ENCODE data around the gene GPD1L. TPM values are rescaled to one million over a fixed set of nuclear protein-coding genes. Genes with fewer than 3 reads are reported as not detected.

Gene GPD1L
- total and polyA plus RNA-seq, 10 of the 15 experiments (the other 5 are each of a cell fraction or from before 2014, with no cell fraction given), result 0.77 to 4.8 (median 3.9) TPM

DNA sequence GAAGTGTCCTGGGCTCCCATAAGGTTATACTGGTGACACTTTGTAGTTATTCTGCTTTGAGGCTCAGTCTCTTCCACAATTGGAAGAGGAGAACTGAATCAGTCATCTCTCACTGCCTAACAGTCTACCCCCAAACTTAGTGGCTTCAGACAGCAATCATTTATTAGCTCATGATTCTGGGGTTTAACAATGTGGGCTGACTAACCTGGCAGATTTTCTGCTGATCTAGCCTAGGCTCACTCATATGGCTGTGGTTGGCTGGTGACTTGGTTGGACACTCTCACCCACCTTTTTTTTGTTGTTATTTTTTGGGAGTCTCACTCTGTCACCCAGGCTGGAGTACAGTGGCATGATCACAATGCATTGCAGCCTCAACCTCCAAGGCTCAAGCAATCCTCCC, 7.1 kb downstream of the GPD1L start:
- CTCF ChIA-PET, result interaction anchor here (0.8 kb wide), 1 partner anchor 10 kb away, joined by 3 read pairs; no protein-coding TSS in a partner anchor
- BruUV-seq (replicated peaks), result no TSS peak
- no peak for FAIRE-seq
- no peak overlapping the region for H2AFZ ChIP-seq (ENCODE audit: control insufficient read depth, low read depth, low read length)
- no peak overlapping the region for H3K4me2 ChIP-seq (ENCODE audit: control insufficient read depth, insufficient read depth)
- ATAC-seq, result no peak
- H3K27me3 ChIP-seq (replicated peaks in 1 of 2; ENCODE audit: control insufficient read depth in 2 of 2, insufficient read depth in 2 of 2, low read length in 1 of 2), result no peaks in the 10 kb centered on the region
- POLR2A ChIA-PET, result no interaction called here
- no peak overlapping the region for H3K9ac ChIP-seq (ENCODE audit: control insufficient read depth, insufficient read depth, low read length)
- in situ Hi-C loops (cut with MboI) (no loop called here), intact Hi-C loops (cut with micrococcal nuclease; ENCODE audit: unreplicated experiment) (no loop called here)
- H3K79me2 ChIP-seq (ENCODE audit: control insufficient read depth, insufficient read depth, low read length), result no peaks in the 10 kb centered on the region
- SMC1A ChIA-PET (ENCODE audit: uncharacterized antibody, unreplicated experiment), result interaction anchor here (0.7 kb wide), 1 partner anchor 22 kb away, joined by 3 read pairs; no protein-coding TSS in a partner anchor
- no peak for TF ChIP-seq IRF5 (IDR thresholded peaks at IDR 0.05; ENCODE audit: borderline replicate concordance)
- RAD21 ChIA-PET (ENCODE audit: unreplicated experiment), result no interaction called here
- no peaks in the 10 kb centered on the region for H4K20me1 ChIP-seq (ENCODE audit: control insufficient read depth, insufficient read depth)
- H3K4me3 ChIP-seq, result no peak overlapping the region
- H3K4me1 ChIP-seq (ENCODE audit: control insufficient read depth, insufficient read depth, low read length), result no peaks in the 10 kb centered on the region
- no peaks in the 10 kb centered on the region for H3K9me3 ChIP-seq (replicated peaks; ENCODE audit: control insufficient read depth, insufficient read depth, low read length)
- no peak overlapping the region for H3K27ac ChIP-seq (ENCODE audit: control insufficient read depth, insufficient read depth)
- no peaks in the 10 kb centered on the region for H3K36me3 ChIP-seq (ENCODE audit: control insufficient read depth in 2 of 2, insufficient read depth in 2 of 2, low read length in 1 of 2)
- no peak for DNase-seq (ENCODE audit: low read depth, low spot score)

DNA sequence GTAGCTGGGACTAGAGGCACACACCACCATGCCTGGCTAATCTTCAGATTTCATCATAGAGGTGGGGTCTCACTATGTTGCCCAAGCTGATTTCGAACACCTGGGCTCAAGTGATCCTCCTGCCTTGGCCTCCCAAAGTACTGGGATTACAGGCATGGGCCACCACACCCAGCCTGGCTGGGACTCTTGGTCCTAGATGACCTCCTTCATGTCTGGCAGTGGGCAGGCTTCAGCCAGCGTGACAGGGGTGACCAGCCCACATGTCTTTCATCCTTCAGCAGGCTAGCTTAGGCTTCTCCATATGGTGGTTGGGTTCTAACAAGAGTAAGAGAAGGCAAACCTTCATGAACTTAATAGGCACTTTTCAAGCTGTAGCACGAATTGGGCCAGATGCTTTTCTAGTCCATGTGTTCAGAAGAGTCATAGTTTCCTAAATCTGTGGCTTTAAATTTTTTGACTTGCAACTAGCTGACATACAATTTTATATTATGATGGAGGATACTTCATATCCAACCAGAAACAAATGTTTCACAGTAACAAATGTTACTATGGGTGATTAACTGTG, 7.6 kb downstream of the GPD1L start:
- TF ChIP-seq, protein P1, sequence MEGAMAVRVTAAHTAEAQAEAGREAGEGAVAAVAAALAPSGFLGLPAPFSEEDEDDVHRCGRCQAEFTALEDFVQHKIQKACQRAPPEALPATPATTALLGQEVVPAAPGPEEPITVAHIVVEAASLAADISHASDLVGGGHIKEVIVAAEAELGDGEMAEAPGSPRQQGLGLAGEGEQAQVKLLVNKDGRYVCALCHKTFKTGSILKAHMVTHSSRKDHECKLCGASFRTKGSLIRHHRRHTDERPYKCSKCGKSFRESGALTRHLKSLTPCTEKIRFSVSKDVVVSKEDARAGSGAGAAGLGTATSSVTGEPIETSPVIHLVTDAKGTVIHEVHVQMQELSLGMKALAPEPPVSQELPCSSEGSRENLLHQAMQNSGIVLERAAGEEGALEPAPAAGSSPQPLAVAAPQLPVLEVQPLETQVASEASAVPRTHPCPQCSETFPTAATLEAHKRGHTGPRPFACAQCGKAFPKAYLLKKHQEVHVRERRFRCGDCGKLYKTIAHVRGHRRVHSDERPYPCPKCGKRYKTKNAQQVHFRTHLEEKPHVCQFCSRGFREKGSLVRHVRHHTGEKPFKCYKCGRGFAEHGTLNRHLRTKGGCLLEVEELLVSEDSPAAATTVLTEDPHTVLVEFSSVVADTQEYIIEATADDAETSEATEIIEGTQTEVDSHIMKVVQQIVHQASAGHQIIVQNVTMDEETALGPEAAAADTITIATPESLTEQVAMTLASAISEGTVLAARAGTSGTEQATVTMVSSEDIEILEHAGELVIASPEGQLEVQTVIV (IDR thresholded peaks at IDR 0.05; ENCODE audit: borderline replicate concordance, partially characterized antibody), result no peak
- no peak for TF ChIP-seq ZNF207 (IDR thresholded peaks at IDR 0.05; ENCODE audit: borderline replicate concordance)
- no peak for TF ChIP-seq PAX8 (IDR thresholded peaks at IDR 0.05)
- no peak for TF ChIP-seq ASH2L (IDR thresholded peaks at IDR 0.05; ENCODE audit: borderline replicate concordance, low read depth)
- TF ChIP-seq TCF3 (IDR thresholded peaks at IDR 0.05; ENCODE audit: borderline replicate concordance, insufficient read depth, low read depth, low read length), result no peak
- TF ChIP-seq RAD21 (IDR thresholded peaks at IDR 0.05; ENCODE audit: insufficient read depth, low read depth, low read length), result no peak
- no peak for TF ChIP-seq BACH1 (IDR thresholded peaks at IDR 0.05; ENCODE audit: borderline replicate concordance)
- Histone ChIP-seq H2AFZ (ENCODE audit: control insufficient read depth, low read depth, low read length) (no peak overlapping the region), H3K9me3 (replicated peaks; ENCODE audit: control insufficient read depth, insufficient read depth, low read length) (no peaks in the 10 kb centered on the region), H3K9ac (ENCODE audit: control insufficient read depth, insufficient read depth, low read length) (no peak overlapping the region), H3K4me3 (no peak overlapping the region), H3K27me3 (replicated peaks in 1 of 2; ENCODE audit: control insufficient read depth in 2 of 2, insufficient read depth in 2 of 2, low read length in 1 of 2) (no peaks in the 10 kb centered on the region), H3K79me2 (ENCODE audit: control insufficient read depth, insufficient read depth, low read length) (no peaks in the 10 kb centered on the region), H3K4me1 (ENCODE audit: control insufficient read depth, insufficient read depth, low read length) (no peaks in the 10 kb centered on the region), H3K27ac (ENCODE audit: control insufficient read depth, insufficient read depth) (no peak overlapping the region), H3K36me3 (ENCODE audit: control insufficient read depth in 2 of 2, insufficient read depth in 2 of 2, low read length in 1 of 2) (no peaks in the 10 kb centered on the region), H4K20me1 (ENCODE audit: control insufficient read depth, insufficient read depth) (no peaks in the 10 kb centered on the region), H3K4me2 (ENCODE audit: control insufficient read depth, insufficient read depth) (no peak overlapping the region)
- RAD21 ChIA-PET (ENCODE audit: unreplicated experiment), result no interaction called here
- intact Hi-C loops (cut with micrococcal nuclease; ENCODE audit: unreplicated experiment), result no loop called here
- in situ Hi-C loops (cut with MboI), result no loop called here
- SMC1A ChIA-PET (ENCODE audit: uncharacterized antibody, unreplicated experiment), result no interaction called here
- 38% methylated on average over 3 of the region's 3 CpGs for WGBS (ENCODE audit: insufficient coverage, insufficient replicate concordance, low lambda C conversion rate, missing lambda C conversion rate)
- ATAC-seq (no peak), FAIRE-seq (no peak), DNase-seq (ENCODE audit: low read depth, low spot score) (no peak)
- BruUV-seq (replicated peaks), result no TSS peak
- POLR2A ChIA-PET, result no interaction called here
- CTCF ChIA-PET, result interaction anchor here (0.8 kb wide), 1 partner anchor 11 kb away, joined by 3 read pairs; no protein-coding TSS in a partner anchor

Measured in GM12878 (cell line).